ENCODE data around the gene NRXN3.

Gene NRXN3

GRCh38 chr14:79916892-79917291, 1746.7 kb downstream of the NRXN3 start:
- H3K36me3 ChIP-seq (ENCODE audit: insufficient read depth, low read length): no peaks in the 10 kb centered on the region
- H3K4me3 ChIP-seq (ENCODE audit: low read depth, low read length, poor library complexity, severe bottlenecking): no peak overlapping the region
- no peaks in the 10 kb centered on the region for H3K9me3 ChIP-seq (ENCODE audit: low read length)
- H3K4me2 ChIP-seq (ENCODE audit: low read length): no peak overlapping the region
- no peaks in the 10 kb centered on the region for H4K20me1 ChIP-seq (ENCODE audit: insufficient read depth, low read length)
- H3K27ac ChIP-seq (ENCODE audit: low read depth, low read length, poor library complexity, severe bottlenecking): no peak overlapping the region
- H3K27me3 ChIP-seq (ENCODE audit: insufficient read depth, low read length): no peaks in the 10 kb centered on the region
- no peak overlapping the region for H2AFZ ChIP-seq (ENCODE audit: low read length)
- H3F3A ChIP-seq (ENCODE audit: insufficient read depth, low read length): no peaks in the 10 kb centered on the region
- no peaks in the 10 kb centered on the region for H3K4me1 ChIP-seq (ENCODE audit: insufficient read depth, low read length, severe bottlenecking)
- TF ChIP-seq CTCF (IDR thresholded peaks at IDR 0.05; ENCODE audit: low read length) (no peak), EZH2 (IDR thresholded peaks at IDR 0.05; ENCODE audit: borderline replicate concordance, low read length) (no peak)
- H3K9me2 ChIP-seq (ENCODE audit: low read depth, low read length): no peaks in the 10 kb centered on the region
- H3K9ac ChIP-seq (ENCODE audit: low read length): no peak overlapping the region
- H3K79me2 ChIP-seq (ENCODE audit: insufficient read depth, low read length): no peaks in the 10 kb centered on the region

All from OCI-LY1 (cell line).